Osteocyte (in vitro differentiated cells): ENCODE measurements around the gene SPTB. TPM values are rescaled to one million over a fixed set of nuclear protein-coding genes. Genes with fewer than 3 reads are reported as not detected.

Experiments used
- DNase-seq: peaks from one replicate; pipeline ENCODE4 v3.0.0; 2021; ENCODE audit warnings: mixed read lengths; ENCODE audit not compliant: unreplicated experiment; ENCODE audit errors: extremely low spot score
- H3K27ac Mint-ChIP-seq: one replicate; pipeline ENCODE4 v1.8.0; 2021; ENCODE audit warnings: mild to moderate bottlenecking, mixed read lengths; ENCODE audit not compliant: unreplicated experiment
- H3K27me3 Mint-ChIP-seq: one replicate; pipeline ENCODE4 v1.8.0; 2021; ENCODE audit warnings: mixed read lengths; ENCODE audit not compliant: unreplicated experiment
- H3K36me3 Mint-ChIP-seq: one replicate; pipeline ENCODE4 v1.8.0; 2021; ENCODE audit warnings: mixed read lengths; ENCODE audit not compliant: unreplicated experiment
- H3K4me1 Mint-ChIP-seq: one replicate; pipeline ENCODE4 v1.8.0; 2021; ENCODE audit warnings: mixed read lengths; ENCODE audit not compliant: unreplicated experiment
- H3K4me3 Mint-ChIP-seq: one replicate; pipeline ENCODE4 v1.8.0; 2021; ENCODE audit warnings: mild to moderate bottlenecking, moderate library complexity, mixed read lengths; ENCODE audit not compliant: unreplicated experiment
- H3K9me3 Mint-ChIP-seq: one replicate; pipeline ENCODE4 v1.8.0; 2021; ENCODE audit warnings: mixed read lengths; ENCODE audit not compliant: unreplicated experiment
- total RNA-seq: library from RNA; stranded (reverse); gene quantifications from 2 replicates; pipeline ENCODE4 v1.2.1, GENCODE V29; 2021
- TF ChIP-seq, protein P1 (sequence below): fragments of 200-600 bp; sonication (generic); IDR thresholded peaks from 2 replicates; pipeline ENCODE4 v1.5.0; 2021; ENCODE audit warnings: antibody characterized with exemption, mild to moderate bottlenecking, moderate library complexity

The SPTB gene
- total RNA-seq, 1 donor from 2014 or later, result 0.35 TPM

DNA sequence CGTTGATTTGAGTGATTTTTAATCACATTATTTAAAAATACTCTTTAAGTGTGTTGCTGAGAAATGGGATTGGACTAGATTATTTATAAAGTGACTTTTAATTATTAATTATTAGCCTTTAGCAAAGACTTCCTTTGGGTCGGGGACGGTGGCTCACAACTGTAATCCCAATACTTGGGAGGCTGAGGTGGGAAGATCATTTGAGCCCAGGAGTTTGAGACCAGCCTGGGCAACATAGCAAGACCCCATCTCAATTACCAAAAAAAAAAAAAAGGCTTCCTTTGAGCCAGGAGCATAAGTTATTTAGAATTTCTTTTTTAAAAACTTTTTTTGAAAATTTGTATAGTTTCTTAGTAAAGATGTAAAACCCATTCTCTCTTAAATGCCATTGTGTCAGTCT is 43.3 kb upstream of the SPTB start:
- Mint-ChIP-seq H3K9me3 (no peaks in the 10 kb centered on the region), H3K4me1 (peaks cover under 1% of the 10 kb centered on the region), H3K27ac (no peak overlapping the region), H3K27me3 (no peaks in the 10 kb centered on the region), H3K4me3 (no peak overlapping the region), H3K36me3 (peaks cover 13% of the 10 kb centered on the region)
- TF ChIP-seq, protein P1, sequence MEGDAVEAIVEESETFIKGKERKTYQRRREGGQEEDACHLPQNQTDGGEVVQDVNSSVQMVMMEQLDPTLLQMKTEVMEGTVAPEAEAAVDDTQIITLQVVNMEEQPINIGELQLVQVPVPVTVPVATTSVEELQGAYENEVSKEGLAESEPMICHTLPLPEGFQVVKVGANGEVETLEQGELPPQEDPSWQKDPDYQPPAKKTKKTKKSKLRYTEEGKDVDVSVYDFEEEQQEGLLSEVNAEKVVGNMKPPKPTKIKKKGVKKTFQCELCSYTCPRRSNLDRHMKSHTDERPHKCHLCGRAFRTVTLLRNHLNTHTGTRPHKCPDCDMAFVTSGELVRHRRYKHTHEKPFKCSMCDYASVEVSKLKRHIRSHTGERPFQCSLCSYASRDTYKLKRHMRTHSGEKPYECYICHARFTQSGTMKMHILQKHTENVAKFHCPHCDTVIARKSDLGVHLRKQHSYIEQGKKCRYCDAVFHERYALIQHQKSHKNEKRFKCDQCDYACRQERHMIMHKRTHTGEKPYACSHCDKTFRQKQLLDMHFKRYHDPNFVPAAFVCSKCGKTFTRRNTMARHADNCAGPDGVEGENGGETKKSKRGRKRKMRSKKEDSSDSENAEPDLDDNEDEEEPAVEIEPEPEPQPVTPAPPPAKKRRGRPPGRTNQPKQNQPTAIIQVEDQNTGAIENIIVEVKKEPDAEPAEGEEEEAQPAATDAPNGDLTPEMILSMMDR, result no peak
- DNase-seq, result no peak

DNA sequence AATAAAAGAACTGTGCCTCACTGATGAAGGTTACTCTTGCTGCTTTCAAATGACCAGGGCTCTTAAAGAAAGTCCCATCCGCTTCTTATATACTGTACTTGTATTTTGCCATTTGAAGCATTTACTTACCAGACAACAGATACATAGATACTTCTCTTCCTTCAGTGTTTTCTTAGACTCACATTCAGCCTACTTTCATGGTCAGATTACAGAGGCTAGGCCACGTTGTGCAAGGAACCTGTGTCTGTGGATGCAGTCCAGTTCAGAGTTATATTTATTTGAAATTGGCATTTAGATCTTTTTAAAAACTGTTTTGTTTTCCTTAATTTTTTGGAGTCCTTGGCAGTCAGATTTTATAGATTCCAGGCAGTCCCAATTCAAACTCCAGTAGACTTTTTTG is 40.8 kb upstream of the SPTB start:
- Mint-ChIP-seq H3K4me1 (peaks cover 13% of the 10 kb centered on the region), H3K27ac (no peak overlapping the region), H3K27me3 (no peaks in the 10 kb centered on the region), H3K4me3 (no peak overlapping the region), H3K36me3 (peaks cover 5% of the 10 kb centered on the region), H3K9me3 (no peaks in the 10 kb centered on the region)
- no peak for DNase-seq
- TF ChIP-seq, protein P1, result no peak

DNA sequence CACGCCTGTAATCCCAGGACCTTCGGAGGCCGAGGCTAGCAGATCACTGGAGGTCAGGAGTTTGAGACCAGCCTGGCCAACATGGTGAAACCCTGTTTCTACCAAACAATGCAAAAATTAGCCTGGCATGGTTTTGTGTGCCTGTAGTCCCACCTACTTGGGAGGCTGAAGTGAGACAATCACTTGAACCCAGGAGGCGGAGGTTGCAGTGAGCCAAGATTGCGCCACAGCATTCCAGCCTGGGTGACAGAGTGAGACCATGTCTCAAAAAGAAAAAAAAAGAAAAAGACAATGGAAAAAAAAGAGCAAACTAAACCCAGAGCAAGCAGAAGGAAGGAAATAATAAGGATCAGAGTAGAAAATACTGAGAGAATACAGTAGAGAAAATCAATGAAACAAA is 39.9 kb upstream of the SPTB start:
- H3K9me3 Mint-ChIP-seq, result no peaks in the 10 kb centered on the region
- no peak for DNase-seq
- H3K4me1 Mint-ChIP-seq, result peaks cover 19% of the 10 kb centered on the region
- H3K27me3 Mint-ChIP-seq, result no peaks in the 10 kb centered on the region
- no peak overlapping the region for H3K4me3 Mint-ChIP-seq
- no peak overlapping the region for H3K27ac Mint-ChIP-seq
- TF ChIP-seq, protein P1, result no peak
- H3K36me3 Mint-ChIP-seq, result peaks cover 5% of the 10 kb centered on the region

DNA sequence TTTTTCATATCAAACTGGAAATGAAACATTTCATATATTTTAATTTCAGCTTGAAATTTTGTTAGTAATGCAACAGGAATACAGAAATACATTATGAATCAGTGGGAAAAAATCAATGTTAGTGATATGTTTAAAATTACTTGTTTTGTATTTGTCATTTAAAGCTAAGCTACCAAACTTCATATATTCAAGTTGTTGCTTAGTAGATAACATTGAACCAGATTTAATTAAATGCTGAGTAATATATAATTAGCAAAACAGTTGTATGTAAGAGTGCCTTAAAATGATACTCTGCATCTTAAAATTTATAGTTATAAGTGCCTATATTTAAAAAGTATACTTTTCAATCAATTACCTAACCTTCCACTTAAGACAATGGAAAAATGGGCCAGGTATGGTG is 39.5 kb upstream of the SPTB start:
- peaks cover 19% of the 10 kb centered on the region for H3K4me1 Mint-ChIP-seq
- DNase-seq, result no peak

DNA sequence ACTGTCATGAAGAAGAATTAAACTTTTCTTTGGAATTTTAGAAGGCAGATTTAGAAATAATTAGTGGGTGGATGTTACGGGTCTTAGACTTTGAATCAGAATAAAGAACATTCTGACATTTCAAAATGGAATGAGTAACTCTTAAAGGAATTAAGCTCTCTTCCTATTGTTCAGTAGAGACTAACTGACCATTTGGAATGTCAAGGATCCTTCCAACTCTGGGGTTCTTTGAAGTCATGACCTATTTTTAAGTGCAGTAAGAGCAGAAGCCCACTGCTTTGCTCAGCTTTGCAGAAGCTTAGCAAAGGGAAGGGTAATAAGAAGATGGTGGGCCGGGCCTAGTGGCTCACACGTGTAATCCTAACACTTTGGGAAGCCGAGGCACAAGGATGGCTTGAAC is 38.5 kb upstream of the SPTB start:
- Mint-ChIP-seq H3K4me3 (no peak overlapping the region), H3K9me3 (no peaks in the 10 kb centered on the region), H3K27me3 (peaks cover 3% of the 10 kb centered on the region), H3K4me1 (peaks cover 25% of the 10 kb centered on the region), H3K27ac (no peak overlapping the region), H3K36me3 (no peaks in the 10 kb centered on the region)
- TF ChIP-seq, protein P1, result no peak
- DNase-seq, result no peak

More for the DNA sequence above, 39.5 kb upstream of the SPTB start:
- TF ChIP-seq, protein P1, result no peak
- Mint-ChIP-seq H3K36me3 (peaks cover 5% of the 10 kb centered on the region), H3K27me3 (no peaks in the 10 kb centered on the region), H3K27ac (no peak overlapping the region), H3K9me3 (no peaks in the 10 kb centered on the region), H3K4me3 (no peak overlapping the region)
